HepG2 (cell line): ENCODE measurements around the gene CCDC74A. TPM values are rescaled to one million over a fixed set of nuclear protein-coding genes. Genes with fewer than 3 reads are reported as not detected.
A peak's percentile ranks its signal among the peaks of the same experiment; 100 is the strongest.
"Not testable (repeated sequence)": the region's sequence is repeated elsewhere in the genome, so short reads cannot be mapped to it uniquely, and the experiment has no call there.

Experiments
- ATAC-seq: fragments of 200-7000 bp; cut with Tn5 transposase; 3 replicates; pipeline ENCODE4 v1.9.1; 2020; ENCODE audit warnings: mild to moderate bottlenecking, moderate library complexity
- BruUV-seq: library from RNA; stranded (reverse); fragments of 400-500 nt; replicated peaks from 2 replicates; lab custom pipeline; 2021; lab: Mats Ljungman, UMichigan
- CTCF ChIA-PET: fragments of 300-600 bp; formaldehyde crosslinking; extraction: SDS; loops from one replicate; lab custom pipeline; 2021; ENCODE audit warnings: low total read pairs, inconsistent platforms, low intra/inter-chr PET ratio; lab: Yijun Ruan, JAX
- POLR2A ChIA-PET: fragments of 350-600 bp; sonication (Branson Sonifier 250); formaldehyde crosslinking; loops from one replicate; lab custom pipeline; 2020; ENCODE audit warnings: antibody characterized with exemption, inconsistent platforms; lab: Yijun Ruan, JAX
- DNase-seq: peaks from one replicate; pipeline ENCODE4 v3.0.0-alpha.2; 2015; ENCODE audit warnings: low spot score
- FAIRE-seq: peaks from 3 replicates; lab custom pipeline; 2011; peaks lifted over from hg19 to GRCh38; lab: Jason Lieb, UNC
- H2AFZ ChIP-seq: one replicate; pipeline ENCODE4 v1.6.1; 2011; ENCODE audit warnings: low read length, inconsistent platforms
- H3K27ac ChIP-seq: fragments of 300-600 bp; 3 replicates; pipeline ENCODE4 v1.8.0; 2011; ENCODE audit warnings: mixed run types, mild to moderate bottlenecking, mixed read lengths, low read length, inconsistent platforms; ENCODE audit not compliant: insufficient read depth; ENCODE audit errors: extremely low read length
- H3K27me3 ChIP-seq, 2 experiments: fragments of 200-600 bp in 1 of 2; 2 replicates in 1 of 2; 3 replicates in 1 of 2; pipeline versions ENCODE4 v1.6.0 to v1.8.0; 2011; ENCODE audit warnings: low read length in 2 of 2, mild to moderate bottlenecking in 2 of 2, moderate library complexity in 2 of 2, inconsistent platforms in 1 of 2; ENCODE audit not compliant: insufficient read depth in 2 of 2, control insufficient read depth in 1 of 2
- H3K36me3 ChIP-seq, 2 experiments: fragments of 200-600 bp in 1 of 2; replicated peaks in 1 of 2; 2 replicates in 1 of 2; 3 replicates in 1 of 2; pipeline versions ENCODE4 v1.5.1 to v1.8.0; 2011; ENCODE audit warnings: low read length in 2 of 2, inconsistent platforms in 1 of 2; ENCODE audit not compliant: insufficient read depth in 2 of 2, control insufficient read depth in 1 of 2
- H3K4me1 ChIP-seq: 2 replicates; pipeline ENCODE4 v1.5.1; 2012; ENCODE audit warnings: low read length, inconsistent platforms; ENCODE audit not compliant: insufficient read depth
- H3K4me2 ChIP-seq: 2 replicates; pipeline ENCODE4 v1.6.0; 2011; ENCODE audit warnings: low read depth, low read length, inconsistent platforms
- H3K4me3 ChIP-seq, 3 experiments: fragments of 200-600 bp in 1 of 3; sonication (generic), shearing (Covaris generic) in 1 of 3; replicated peaks in 1 of 3; 2 replicates each; pipeline ENCODE4 v1.5.1; 2011 to 2016; ENCODE audit warnings: low read length in 3 of 3, inconsistent platforms in 2 of 3, low read depth in 2 of 3, mild to moderate bottlenecking in 2 of 3, control low read depth in 1 of 3, mixed read lengths in 1 of 3; ENCODE audit not compliant: insufficient read depth in 1 of 3
- H3K79me2 ChIP-seq: one replicate; pipeline ENCODE4 v1.6.1; 2011; ENCODE audit warnings: low read length, inconsistent platforms; ENCODE audit not compliant: insufficient read depth
- H3K9ac ChIP-seq: 2 replicates; pipeline ENCODE4 v1.6.0; 2011; ENCODE audit warnings: mild to moderate bottlenecking, low read depth, low read length, inconsistent platforms; ENCODE audit not compliant: insufficient read depth
- H3K9me3 ChIP-seq: 2 replicates; pipeline ENCODE4 v1.5.1; 2012; ENCODE audit warnings: mild to moderate bottlenecking, low read length
- H4K20me1 ChIP-seq: 2 replicates; pipeline ENCODE4 v1.6.0; 2011; ENCODE audit warnings: inconsistent platforms, mild to moderate bottlenecking, low read length, moderate library complexity; ENCODE audit not compliant: insufficient read depth
- WGBS: methylation state at CpG from one replicate; pipeline ENCODE4 v1.1.6; 2017; ENCODE audit warnings: low lambda C conversion rate; 5-methylcytosine and 5-hydroxymethylcytosine counted together
- in situ Hi-C: cut with HindIII; loops from 2 replicates; pipeline ENCODE4 v1.10.0; 2017; ENCODE audit warnings: low pct_unique_long_range_greater_than_20kb; ENCODE audit not compliant: extremely low pct_ligation_motif_present
- intact Hi-C: fragments of 100-400 bp; cut with micrococcal nuclease; formaldehyde crosslinking; loops from one replicate; pipeline ENCODE4 v1.10.0; 2022; ENCODE audit not compliant: unreplicated experiment
- polyA plus RNA-seq, 8 experiments: library from polyadenylated mRNA; depleted of rRNA in 3 of 8; stranded (reverse) in 7 of 8; unstranded in 1 of 8; fragments of >200 nt; fragmentation: Illumina TruSeq in 4 of 8; extraction: Trizol in 4 of 8; gene quantifications; 2 replicates each; pipeline versions ENCODE4 v1.2.1 to v1.2.3, GENCODE V29; 2011 to 2016; ENCODE audit warnings: low read depth in 4 of 8, missing spikeins in 1 of 8, mixed read lengths in 1 of 8; ENCODE audit not compliant: insufficient read depth in 1 of 8
- total RNA-seq, 5 experiments: library from RNA; depleted of rRNA; stranded (reverse); fragments of >200 nt; fragmentation: Illumina TruSeq; extraction: Trizol; gene quantifications; 2 replicates each; pipeline ENCODE4 v1.2.3, GENCODE V29; 2016; ENCODE audit warnings: low read depth in 1 of 5
- TF ChIP-seq, protein P1 (sequence below): sonication (generic); formaldehyde crosslinking; IDR thresholded peaks from 2 replicates; pipeline ENCODE4 v1.5.1; 2020; ENCODE audit warnings: missing genetic modification reagents, mild to moderate bottlenecking, borderline replicate concordance
- TF ChIP-seq, protein P2 (sequence below): sonication (generic); formaldehyde crosslinking; IDR thresholded peaks from 2 replicates; pipeline ENCODE4 v1.5.0; 2020; ENCODE audit warnings: mild to moderate bottlenecking, low read depth, missing genetic modification reagents, borderline replicate concordance
- TF ChIP-seq, protein P3 (sequence below): sonication (generic); formaldehyde crosslinking; IDR thresholded peaks from 2 replicates; pipeline ENCODE4 v1.4.0; 2020; ENCODE audit warnings: missing genetic modification reagents

Gene CCDC74A
- total and polyA plus RNA-seq, 2 of the 13 experiments (the other 11 are each of a cell fraction or from before 2014, with no cell fraction given), result 0.15 to 0.17 TPM

DNA sequence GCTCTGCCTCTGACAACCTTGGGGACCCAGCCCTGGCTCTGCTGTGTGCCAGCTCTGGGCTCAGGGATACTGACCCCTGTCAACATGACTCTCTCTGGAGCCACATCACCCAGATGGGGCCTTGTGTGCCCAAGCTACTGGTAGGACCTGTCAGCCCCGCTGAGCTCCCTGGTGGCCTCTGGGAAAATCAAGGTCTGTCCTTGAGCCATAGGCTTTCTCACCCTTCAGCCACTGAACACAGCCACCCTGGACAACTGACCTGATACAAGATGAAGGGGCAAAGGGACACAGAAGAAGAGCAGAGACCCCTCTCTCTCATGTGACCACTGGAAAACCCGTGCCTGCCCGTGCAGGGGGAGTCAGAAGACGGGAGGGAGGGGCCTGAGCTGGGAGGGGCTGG is 7.8 kb downstream of the CCDC74A start (continued):
- TF ChIP-seq, protein P1, sequence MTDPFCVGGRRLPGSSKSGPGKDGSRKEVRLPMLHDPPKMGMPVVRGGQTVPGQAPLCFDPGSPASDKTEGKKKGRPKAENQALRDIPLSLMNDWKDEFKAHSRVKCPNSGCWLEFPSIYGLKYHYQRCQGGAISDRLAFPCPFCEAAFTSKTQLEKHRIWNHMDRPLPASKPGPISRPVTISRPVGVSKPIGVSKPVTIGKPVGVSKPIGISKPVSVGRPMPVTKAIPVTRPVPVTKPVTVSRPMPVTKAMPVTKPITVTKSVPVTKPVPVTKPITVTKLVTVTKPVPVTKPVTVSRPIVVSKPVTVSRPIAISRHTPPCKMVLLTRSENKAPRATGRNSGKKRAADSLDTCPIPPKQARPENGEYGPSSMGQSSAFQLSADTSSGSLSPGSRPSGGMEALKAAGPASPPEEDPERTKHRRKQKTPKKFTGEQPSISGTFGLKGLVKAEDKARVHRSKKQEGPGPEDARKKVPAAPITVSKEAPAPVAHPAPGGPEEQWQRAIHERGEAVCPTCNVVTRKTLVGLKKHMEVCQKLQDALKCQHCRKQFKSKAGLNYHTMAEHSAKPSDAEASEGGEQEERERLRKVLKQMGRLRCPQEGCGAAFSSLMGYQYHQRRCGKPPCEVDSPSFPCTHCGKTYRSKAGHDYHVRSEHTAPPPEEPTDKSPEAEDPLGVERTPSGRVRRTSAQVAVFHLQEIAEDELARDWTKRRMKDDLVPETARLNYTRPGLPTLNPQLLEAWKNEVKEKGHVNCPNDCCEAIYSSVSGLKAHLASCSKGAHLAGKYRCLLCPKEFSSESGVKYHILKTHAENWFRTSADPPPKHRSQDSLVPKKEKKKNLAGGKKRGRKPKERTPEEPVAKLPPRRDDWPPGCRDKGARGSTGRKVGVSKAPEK (CRISPR knock-in tag), result no peak
- TF ChIP-seq, protein P2, sequence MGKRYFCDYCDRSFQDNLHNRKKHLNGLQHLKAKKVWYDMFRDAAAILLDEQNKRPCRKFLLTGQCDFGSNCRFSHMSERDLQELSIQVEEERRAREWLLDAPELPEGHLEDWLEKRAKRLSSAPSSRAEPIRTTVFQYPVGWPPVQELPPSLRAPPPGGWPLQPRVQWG (CRISPR knock-in tag), result no peak
- TF ChIP-seq, protein P3, sequence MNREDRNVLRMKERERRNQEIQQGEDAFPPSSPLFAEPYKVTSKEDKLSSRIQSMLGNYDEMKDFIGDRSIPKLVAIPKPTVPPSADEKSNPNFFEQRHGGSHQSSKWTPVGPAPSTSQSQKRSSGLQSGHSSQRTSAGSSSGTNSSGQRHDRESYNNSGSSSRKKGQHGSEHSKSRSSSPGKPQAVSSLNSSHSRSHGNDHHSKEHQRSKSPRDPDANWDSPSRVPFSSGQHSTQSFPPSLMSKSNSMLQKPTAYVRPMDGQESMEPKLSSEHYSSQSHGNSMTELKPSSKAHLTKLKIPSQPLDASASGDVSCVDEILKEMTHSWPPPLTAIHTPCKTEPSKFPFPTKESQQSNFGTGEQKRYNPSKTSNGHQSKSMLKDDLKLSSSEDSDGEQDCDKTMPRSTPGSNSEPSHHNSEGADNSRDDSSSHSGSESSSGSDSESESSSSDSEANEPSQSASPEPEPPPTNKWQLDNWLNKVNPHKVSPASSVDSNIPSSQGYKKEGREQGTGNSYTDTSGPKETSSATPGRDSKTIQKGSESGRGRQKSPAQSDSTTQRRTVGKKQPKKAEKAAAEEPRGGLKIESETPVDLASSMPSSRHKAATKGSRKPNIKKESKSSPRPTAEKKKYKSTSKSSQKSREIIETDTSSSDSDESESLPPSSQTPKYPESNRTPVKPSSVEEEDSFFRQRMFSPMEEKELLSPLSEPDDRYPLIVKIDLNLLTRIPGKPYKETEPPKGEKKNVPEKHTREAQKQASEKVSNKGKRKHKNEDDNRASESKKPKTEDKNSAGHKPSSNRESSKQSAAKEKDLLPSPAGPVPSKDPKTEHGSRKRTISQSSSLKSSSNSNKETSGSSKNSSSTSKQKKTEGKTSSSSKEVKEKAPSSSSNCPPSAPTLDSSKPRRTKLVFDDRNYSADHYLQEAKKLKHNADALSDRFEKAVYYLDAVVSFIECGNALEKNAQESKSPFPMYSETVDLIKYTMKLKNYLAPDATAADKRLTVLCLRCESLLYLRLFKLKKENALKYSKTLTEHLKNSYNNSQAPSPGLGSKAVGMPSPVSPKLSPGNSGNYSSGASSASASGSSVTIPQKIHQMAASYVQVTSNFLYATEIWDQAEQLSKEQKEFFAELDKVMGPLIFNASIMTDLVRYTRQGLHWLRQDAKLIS, result no peak

DNA sequence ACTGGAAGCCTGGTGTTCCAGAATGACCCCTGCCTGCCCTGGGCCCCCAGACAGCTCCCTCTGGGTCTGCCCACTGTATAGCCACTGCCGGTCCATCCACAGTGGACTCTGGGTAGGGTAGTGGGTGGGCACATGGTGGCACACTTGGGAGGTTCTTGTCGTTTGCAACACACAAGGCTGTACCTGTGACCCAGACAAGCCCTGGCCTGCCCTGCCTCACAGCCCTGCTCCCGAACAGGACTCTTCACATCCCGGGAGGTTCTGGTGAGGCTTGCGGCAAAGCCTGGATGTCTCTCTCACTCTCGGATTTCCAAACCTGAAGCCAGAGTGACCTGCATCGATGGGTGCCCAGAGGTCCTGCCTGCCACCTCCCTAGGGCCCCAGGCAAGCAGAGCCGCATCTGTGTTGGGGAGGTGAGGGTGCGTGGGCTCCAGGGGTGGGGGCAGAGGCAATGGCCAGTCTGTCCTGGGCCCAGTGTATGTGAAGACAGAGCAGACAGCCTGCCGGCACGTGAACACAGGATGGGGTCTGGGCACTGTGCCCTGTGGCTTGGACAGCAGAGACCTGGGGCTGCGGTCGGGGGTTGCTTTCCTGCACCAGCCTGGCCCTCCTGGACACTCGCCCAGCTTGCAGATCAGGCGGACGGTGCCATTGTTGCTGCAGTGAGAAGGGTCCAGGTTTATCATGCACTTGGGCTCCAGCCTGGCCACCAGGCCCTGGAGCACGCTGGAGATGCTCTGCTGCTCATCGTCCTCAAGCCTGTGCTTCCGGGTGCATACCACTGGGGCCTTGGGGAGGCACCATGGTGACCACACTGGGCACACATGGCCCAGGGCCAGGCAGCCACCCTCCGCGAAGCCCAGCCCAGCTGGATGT is 8.5 kb downstream of the CCDC74A start:
- DNase-seq, intact Hi-C loops, H3K4me1 ChIP-seq, CTCF ChIA-PET, H3K4me2 ChIP-seq, H3K36me3 ChIP-seq, H3K27ac ChIP-seq, H2AFZ ChIP-seq, H3K9ac ChIP-seq, H3K4me3 ChIP-seq, FAIRE-seq, H3K27me3 ChIP-seq, H3K79me2 ChIP-seq, in situ Hi-C loops, POLR2A ChIA-PET, BruUV-seq, H3K9me3 ChIP-seq, H4K20me1 ChIP-seq: not testable (repeated sequence)
- WGBS, result 48% methylated on average over 12 of the region's 21 CpGs
- 0 out of 3 replicates have a peak, but pooled peaks have one; percentile 8 for ATAC-seq

DNA sequence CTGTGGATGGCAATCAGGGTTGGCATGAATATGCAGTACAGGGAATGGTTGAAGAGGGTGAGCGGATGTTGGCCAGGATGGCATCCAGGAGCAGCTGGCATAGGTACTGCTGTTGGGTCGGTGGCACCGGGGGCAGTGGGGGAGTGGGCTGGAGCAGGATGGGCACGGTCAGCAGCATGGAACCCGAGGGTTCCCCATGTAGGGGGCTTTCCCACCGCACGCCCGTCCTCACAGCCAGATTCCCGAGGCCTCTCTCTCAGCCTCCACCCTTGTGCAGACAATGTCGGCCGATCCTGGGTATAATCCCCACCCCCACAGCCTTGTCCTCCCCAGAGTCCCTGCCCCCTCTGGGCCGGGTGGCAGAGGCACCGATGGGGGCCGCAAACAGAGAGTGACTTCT is 9.2 kb downstream of the CCDC74A start:
- in situ Hi-C loops, BruUV-seq, intact Hi-C loops, H3K79me2 ChIP-seq, H3K36me3 ChIP-seq, H3K9me3 ChIP-seq, H3K9ac ChIP-seq, H3K27ac ChIP-seq, FAIRE-seq, H3K4me1 ChIP-seq, ATAC-seq, H2AFZ ChIP-seq, CTCF ChIA-PET, DNase-seq, H3K4me2 ChIP-seq, H3K4me3 ChIP-seq, H4K20me1 ChIP-seq, H3K27me3 ChIP-seq, POLR2A ChIA-PET: not testable (repeated sequence)
- 61% methylated on average over 12 of the region's 14 CpGs for WGBS
